Central memory CD8-positive, alpha-beta T cell (primary cell): Measurements from ENCODE around the gene TRIM33.
A peak's percentile ranks its signal among the peaks of the same experiment; 100 is the strongest.
"Not testable (repeated sequence)": the region's sequence is repeated elsewhere in the genome, so short reads cannot be mapped to it uniquely, and the experiment has no call there.

Experiments
- ATAC-seq: fragments of 150-1000 bp; cut with Tn5 transposase; replicated peaks from 2 replicates; pipeline ENCODE4 v1.10.0; 2022; ENCODE audit warnings: mild to moderate bottlenecking, moderate FRiP score, moderate number of reproducible peaks; ENCODE audit not compliant: poor library complexity, severe bottlenecking; ENCODE audit errors: extremely low read depth
- DNase-seq, 2 donors: peaks; one replicate each; pipeline ENCODE4 v3.0.0; 2021; ENCODE audit warnings: low spot score in 2 of 2
- H3K27ac Mint-ChIP-seq: one replicate; pipeline ENCODE4 v1.8.0; 2022; ENCODE audit warnings: low read depth, mild to moderate bottlenecking, moderate library complexity, mixed read lengths
- H3K27me3 Mint-ChIP-seq: one replicate; pipeline ENCODE4 v1.8.0; 2022; ENCODE audit warnings: mixed read lengths
- H3K36me3 Mint-ChIP-seq: one replicate; pipeline ENCODE4 v1.8.0; 2022; ENCODE audit warnings: mild to moderate bottlenecking, moderate library complexity, mixed read lengths; ENCODE audit not compliant: insufficient read depth
- H3K4me1 Mint-ChIP-seq: one replicate; pipeline ENCODE4 v1.8.0; 2022; ENCODE audit warnings: mixed read lengths
- H3K4me3 Mint-ChIP-seq: one replicate; pipeline ENCODE4 v1.8.0; 2022; ENCODE audit warnings: mild to moderate bottlenecking, moderate library complexity, mixed read lengths
- H3K9me3 Mint-ChIP-seq: one replicate; pipeline ENCODE4 v1.8.0; 2022; ENCODE audit warnings: mixed read lengths

The TRIM33 gene

DNA sequence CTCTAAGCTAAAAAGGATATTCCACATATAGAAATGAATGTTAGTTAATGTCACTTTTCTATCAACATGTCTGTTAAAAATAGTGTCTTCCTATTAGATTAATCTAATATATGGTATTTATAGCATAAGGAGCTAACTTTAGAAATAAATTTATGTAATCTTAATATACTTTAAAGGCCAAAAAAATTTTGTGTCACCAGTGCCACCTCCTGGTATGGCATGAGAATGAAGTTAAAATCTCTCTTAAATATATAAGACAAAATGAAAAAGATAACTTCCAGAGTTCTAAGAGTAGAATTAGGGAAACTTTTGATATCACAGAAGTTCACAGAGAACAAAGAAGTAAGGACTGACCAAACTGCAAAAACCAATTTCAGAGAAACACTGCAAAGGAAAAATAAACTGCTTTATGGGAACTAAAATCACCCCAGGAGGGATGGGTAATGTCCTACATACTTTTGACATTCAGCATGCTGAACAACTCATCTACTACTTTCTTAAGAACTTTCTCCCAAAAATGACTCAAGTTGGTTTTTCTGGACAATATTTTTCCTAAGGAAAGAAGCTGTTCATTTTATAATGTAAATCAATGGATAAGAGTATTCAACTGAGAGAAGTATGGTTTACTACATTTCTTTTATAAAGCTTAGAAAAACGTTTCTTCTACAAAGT lies 82.8 kb downstream of the TRIM33 start:
- Mint-ChIP-seq H3K4me1 (no peaks in the 10 kb centered on the region), H3K27me3 (no peaks in the 10 kb centered on the region), H3K27ac (no peak overlapping the region), H3K4me3 (no peak overlapping the region), H3K36me3 (peaks cover 43% of the 10 kb centered on the region), H3K9me3 (no peaks in the 10 kb centered on the region)
- DNase-seq (no peak), ATAC-seq (no peak)

DNA sequence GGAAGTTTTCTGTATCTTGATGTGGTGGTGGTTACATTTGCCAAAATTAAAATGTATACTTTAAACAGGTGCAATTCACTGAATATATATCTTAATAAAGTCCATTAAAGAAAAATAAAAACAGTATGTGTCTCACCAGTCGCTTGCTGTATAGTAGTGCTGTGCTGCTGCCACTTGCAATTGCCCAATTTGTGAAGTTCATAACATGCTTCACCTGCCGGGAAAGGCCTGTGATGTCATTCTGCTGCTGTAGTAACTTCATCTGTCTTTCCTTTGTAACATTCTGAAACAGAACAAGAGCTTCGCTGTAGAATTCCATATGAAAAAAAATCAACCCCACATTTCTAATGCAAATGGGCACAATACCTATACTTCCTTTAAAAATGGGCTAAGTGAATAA lies 83.4 kb downstream of the TRIM33 start:
- Mint-ChIP-seq H3K4me3 (no peak overlapping the region), H3K9me3 (no peaks in the 10 kb centered on the region), H3K4me1 (no peaks in the 10 kb centered on the region), H3K27ac (no peak overlapping the region), H3K27me3 (no peaks in the 10 kb centered on the region), H3K36me3 (peaks cover 42% of the 10 kb centered on the region)
- no peak for DNase-seq
- ATAC-seq = no peak

DNA sequence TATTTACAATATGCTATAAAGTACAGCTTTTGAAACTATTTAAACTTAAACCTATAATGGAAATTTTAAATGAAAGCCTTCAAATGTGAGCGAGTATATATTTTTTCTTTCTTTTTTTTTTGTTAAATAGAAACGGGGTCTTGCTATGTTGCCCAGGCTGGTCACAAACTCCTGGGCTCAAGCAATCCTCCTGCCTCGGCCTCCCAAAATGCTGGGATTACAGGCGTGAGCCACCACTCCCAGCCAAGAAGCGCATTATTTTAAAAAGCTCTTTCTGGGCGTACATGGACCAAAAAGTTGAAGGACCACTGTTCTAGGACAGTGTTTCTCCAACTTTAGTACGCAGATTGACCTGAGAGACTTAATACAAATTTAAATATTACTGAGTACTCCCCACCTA lies 87.5 kb downstream of the TRIM33 start:
- ATAC-seq (no peak), DNase-seq (no peak)
- Mint-ChIP-seq H3K27ac (no peak overlapping the region), H3K9me3 (no peaks in the 10 kb centered on the region), H3K4me3 (no peak overlapping the region), H3K36me3 (peaks cover 65% of the 10 kb centered on the region), H3K4me1 (no peaks in the 10 kb centered on the region), H3K27me3 (no peaks in the 10 kb centered on the region)

DNA sequence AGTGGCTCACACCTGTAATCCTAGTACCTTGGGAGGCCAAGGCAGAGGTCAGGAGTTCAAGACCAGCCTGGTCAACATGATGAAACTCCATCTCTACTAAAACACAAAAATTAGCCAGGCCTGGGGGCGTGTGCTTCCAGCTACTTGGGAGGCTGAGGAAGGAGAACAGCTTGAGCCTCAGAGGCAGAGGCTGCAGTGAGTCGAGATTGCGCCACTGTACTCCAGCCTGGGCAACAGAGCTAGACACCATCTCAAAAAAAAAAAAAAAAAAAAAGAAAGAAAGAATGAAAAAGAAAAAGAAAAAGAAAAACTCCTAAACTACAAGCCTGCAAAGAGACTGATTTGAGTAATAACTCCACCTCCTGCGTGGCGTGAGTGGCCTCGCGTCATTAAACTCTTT lies 92.1 kb downstream of the TRIM33 start:
- ATAC-seq, H3K27me3 Mint-ChIP-seq, H3K9me3 Mint-ChIP-seq, H3K4me3 Mint-ChIP-seq, H3K4me1 Mint-ChIP-seq, DNase-seq: not testable (repeated sequence)
- Mint-ChIP-seq H3K36me3 (peaks cover 38% of the 10 kb centered on the region), H3K27ac (peak overlapping the region; percentile 55)

DNA sequence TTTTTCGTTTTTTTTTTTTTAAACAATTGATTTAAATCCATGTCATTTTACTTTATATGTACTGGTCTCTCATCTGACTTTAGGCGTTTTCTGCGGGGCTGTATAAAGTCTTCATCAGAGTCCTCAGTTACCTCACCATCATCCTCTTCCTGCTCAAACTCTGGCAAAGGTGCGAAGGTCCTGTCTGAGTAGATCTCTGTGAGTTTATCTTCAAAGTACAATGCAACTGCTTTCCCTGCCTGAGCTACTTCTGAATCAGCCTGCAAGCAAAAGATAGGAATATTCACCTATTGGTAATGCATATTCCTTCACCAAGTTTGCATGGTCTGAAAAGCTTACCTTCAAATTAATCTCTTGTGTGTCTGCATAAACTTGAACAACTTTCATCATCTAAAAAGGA lies 113.4 kb downstream of the TRIM33 start:
- no peak for DNase-seq
- H3K27ac Mint-ChIP-seq = no peak overlapping the region
- H3K4me3 Mint-ChIP-seq = no peak overlapping the region
- H3K9me3 Mint-ChIP-seq = no peaks in the 10 kb centered on the region
- H3K36me3 Mint-ChIP-seq = peaks cover 48% of the 10 kb centered on the region
- no peaks in the 10 kb centered on the region for H3K4me1 Mint-ChIP-seq
- no peak for ATAC-seq
- no peaks in the 10 kb centered on the region for H3K27me3 Mint-ChIP-seq

DNA sequence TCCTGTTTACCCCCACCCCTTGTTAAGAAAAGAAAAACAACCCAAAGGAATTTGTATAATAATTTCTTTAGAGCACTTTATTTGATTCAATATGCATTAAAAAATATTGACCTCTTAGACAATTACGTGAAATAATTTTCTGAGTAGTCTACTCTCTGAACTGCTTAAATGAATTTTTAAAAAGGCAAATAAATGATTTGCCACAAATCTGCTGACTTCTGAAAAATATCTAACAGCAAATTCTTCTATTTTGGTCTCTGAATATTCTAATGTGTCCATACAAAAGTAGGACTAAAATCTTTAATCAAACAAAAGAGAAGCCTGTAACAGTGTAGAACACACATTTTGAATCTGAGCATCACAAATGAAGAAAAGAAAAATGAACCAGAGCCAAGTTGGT lies 115.1 kb downstream of the TRIM33 start:
- DNase-seq = no peak
- no peaks in the 10 kb centered on the region for H3K4me1 Mint-ChIP-seq
- no peak for ATAC-seq
- peaks cover 44% of the 10 kb centered on the region for H3K36me3 Mint-ChIP-seq
- H3K9me3 Mint-ChIP-seq = no peaks in the 10 kb centered on the region
- no peaks in the 10 kb centered on the region for H3K27me3 Mint-ChIP-seq
- H3K27ac Mint-ChIP-seq = no peak overlapping the region
- H3K4me3 Mint-ChIP-seq = no peak overlapping the region

DNA sequence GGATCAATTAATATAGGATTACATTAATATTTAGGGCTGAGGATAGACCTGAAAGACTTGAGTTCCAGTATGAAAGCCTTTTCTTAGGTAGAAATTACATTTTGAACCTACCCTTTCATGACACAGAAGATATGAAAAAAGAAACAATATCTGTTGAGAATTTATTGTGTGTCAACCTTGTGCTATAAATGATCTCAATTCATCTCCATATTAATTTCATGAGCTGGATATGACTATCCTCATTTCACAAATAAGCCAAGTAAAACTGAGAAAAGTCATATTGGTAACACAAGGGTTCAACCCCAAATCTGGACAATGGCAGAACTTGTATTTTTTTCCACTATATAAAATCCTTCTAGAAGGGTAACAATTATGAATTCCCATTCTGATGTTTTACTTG lies 120.0 kb downstream of the TRIM33 start:
- Mint-ChIP-seq H3K27me3 (no peaks in the 10 kb centered on the region), H3K36me3 (peaks cover 17% of the 10 kb centered on the region), H3K4me3 (no peak overlapping the region), H3K27ac (no peak overlapping the region), H3K4me1 (no peaks in the 10 kb centered on the region), H3K9me3 (peaks cover 14% of the 10 kb centered on the region)
- ATAC-seq (no peak), DNase-seq (no peak)

DNA sequence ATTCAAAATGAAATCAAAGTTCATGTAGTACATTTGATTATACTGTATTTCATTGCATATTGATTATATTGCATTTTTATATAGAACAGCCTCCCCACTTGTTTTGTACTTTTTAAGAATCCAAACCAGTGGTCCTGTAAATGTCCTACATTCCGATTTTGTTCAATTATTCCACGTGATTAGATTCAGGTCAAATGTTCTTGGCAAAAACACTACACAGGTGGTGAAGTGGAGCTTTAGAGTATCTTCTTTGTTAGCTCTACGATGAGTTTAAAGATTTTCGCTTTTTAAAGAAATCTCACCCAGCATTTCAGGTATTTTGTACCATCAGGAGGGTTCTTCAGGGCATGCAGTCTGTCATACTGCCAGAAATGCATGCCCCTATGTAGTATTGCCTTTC lies 120.6 kb downstream of the TRIM33 start:
- peaks cover 14% of the 10 kb centered on the region for H3K36me3 Mint-ChIP-seq
- DNase-seq = no peak
- H3K4me3 Mint-ChIP-seq = no peak overlapping the region
- H3K27me3 Mint-ChIP-seq = no peaks in the 10 kb centered on the region
- no peak for ATAC-seq
- H3K9me3 Mint-ChIP-seq = peaks cover 19% of the 10 kb centered on the region
- no peaks in the 10 kb centered on the region for H3K4me1 Mint-ChIP-seq
- no peak overlapping the region for H3K27ac Mint-ChIP-seq

DNA sequence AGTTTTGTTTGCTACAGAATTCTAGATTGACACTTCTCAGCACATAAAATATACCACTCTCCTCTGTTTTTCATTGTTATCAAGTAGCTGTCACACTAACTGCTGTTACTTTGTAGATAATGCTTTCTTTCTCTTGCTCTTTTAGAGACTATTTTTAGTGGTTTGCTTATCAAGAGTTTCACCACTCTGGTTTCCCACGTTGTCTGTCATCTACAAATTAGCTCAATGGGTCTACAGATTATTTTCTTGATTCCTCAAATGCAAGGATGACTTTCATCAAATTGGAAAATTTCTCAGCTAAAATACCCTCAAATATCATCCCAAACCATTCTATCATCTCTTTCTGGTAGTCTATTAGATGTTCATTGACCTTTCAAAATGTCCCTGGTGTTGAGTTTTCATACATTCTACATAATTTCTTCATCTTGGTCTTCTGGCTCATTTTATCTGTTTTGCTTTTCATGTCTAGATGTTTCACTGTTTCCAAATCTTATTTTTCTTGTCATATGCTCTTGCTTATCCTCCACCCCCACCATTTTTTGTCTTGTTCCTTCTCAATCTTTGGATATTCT lies 122.5 kb downstream of the TRIM33 start:
- Mint-ChIP-seq H3K9me3 (peaks cover 28% of the 10 kb centered on the region), H3K4me3 (no peak overlapping the region), H3K27me3 (no peaks in the 10 kb centered on the region), H3K4me1 (no peaks in the 10 kb centered on the region), H3K27ac (peak overlapping the region; percentile 4), H3K36me3 (peaks cover 4% of the 10 kb centered on the region)
- DNase-seq (no peak), ATAC-seq (no peak)

DNA sequence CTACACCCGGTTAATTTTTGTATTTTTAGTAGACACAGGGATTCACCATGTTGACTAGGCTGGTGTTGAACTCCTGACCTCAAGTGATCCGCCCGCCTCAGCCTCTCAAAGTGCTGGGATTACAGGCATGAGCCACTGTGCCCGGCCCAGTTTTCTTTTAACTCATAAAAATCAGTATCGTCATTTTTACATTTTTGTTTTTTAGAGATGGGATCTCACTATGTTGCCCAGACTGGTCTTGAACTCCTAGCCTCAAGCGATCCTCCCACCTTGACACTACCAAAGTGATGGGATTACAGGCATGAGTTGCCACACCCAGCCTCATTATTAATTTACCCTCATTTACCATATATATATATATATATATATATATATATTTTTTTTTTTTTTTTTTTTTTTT lies 123.4 kb downstream of the TRIM33 start:
- H3K4me1 Mint-ChIP-seq = not testable (repeated sequence)

DNA sequence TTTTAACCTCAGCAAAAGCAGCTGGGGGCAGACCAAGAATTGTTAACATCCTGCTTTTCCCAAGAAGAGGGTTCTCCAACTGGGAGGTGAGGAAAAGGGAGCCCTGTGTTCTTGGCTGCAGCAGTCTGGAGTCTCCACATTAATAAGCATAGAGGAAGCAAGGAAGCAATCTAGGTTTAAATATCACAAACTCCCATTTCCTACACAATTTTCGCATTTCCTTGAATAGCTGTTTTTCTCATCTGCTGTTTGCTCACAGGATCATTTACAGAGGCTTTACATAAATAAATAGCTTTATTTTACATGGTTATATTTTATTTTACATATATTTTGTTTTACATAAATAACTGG lies 124.0 kb downstream of the TRIM33 start:
- no peaks in the 10 kb centered on the region for H3K4me1 Mint-ChIP-seq
- peaks cover 2% of the 10 kb centered on the region for H3K36me3 Mint-ChIP-seq
- H3K4me3 Mint-ChIP-seq = no peak overlapping the region
- no peaks in the 10 kb centered on the region for H3K27me3 Mint-ChIP-seq
- ATAC-seq (no peak), DNase-seq (no peak)
- H3K27ac Mint-ChIP-seq = no peak overlapping the region
- peaks cover 28% of the 10 kb centered on the region for H3K9me3 Mint-ChIP-seq

More for the DNA sequence above, 123.4 kb downstream of the TRIM33 start:
- H3K27ac Mint-ChIP-seq, ATAC-seq, DNase-seq, H3K27me3 Mint-ChIP-seq, H3K4me3 Mint-ChIP-seq, H3K36me3 Mint-ChIP-seq: not testable (repeated sequence)
- H3K9me3 Mint-ChIP-seq = peaks cover 28% of the 10 kb centered on the region

DNA sequence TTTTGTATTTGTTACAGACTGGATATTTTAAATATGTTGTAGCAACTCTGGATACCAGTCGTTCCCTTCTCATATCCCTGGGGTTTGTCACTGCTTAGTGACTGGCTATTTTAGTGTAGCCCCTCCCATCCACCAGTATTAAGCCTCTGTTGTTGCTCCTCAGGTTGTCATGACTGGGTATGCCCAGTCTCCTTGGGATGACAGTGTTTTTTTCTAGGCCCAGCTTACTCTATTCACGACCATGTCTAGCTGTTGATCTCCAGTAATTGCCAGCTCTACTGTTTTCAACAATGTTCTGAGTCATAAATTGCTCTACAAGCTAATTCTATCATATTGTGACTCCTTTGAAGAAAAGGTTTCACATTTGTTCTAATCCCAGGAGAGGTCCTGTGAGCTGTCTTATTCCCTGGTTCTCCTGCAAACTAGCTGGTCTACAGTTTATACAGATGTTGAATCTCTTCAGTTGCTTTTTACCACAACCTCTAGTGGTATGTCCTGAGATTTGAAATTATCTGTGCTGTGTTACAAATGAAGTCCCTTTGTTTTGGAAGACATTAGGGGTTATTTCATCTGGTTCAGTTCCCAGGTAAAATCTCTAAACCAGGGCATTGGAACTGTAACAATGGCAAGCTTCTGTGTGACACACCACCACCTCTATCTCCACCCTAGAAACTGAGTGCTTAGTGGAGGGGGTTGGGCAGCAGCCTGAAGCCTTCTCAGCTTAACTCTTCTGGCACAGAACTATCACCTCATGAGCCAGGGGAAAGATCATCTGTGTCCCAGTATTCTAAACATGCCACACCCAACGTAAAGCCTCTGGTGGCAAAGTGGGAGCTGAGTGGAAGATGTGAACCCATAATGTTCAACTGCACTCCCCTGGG lies 124.6 kb downstream of the TRIM33 start:
- H3K27me3 Mint-ChIP-seq = no peaks in the 10 kb centered on the region
- DNase-seq (no peak), ATAC-seq (no peak)
- no peaks in the 10 kb centered on the region for H3K36me3 Mint-ChIP-seq
- no peak overlapping the region for H3K27ac Mint-ChIP-seq
- H3K9me3 Mint-ChIP-seq = peaks cover 28% of the 10 kb centered on the region
- H3K4me1 Mint-ChIP-seq = no peaks in the 10 kb centered on the region
- H3K4me3 Mint-ChIP-seq = no peak overlapping the region

DNA sequence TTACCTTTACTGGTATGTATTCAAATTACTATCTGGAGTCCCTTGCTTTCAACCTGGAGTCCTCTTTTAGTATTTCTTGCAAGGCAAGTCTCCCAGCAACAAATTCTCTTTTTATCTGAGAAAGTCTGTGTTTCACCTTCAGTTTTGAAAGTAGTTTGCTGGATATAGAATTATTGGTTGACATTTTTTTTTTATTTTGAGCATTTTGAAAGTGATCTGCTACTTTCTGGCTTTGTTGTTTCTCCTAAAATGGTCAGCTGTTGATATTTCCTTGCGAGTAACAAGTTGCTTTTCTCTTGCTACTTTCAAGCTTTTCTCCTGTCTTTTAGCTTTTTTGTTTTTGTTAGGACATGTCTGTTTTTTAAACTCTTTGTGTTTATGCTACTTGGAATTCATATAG lies 126.1 kb downstream of the TRIM33 start:
- Mint-ChIP-seq H3K9me3 (peaks cover 33% of the 10 kb centered on the region), H3K27ac (no peak overlapping the region), H3K36me3 (no peaks in the 10 kb centered on the region), H3K4me1 (no peaks in the 10 kb centered on the region), H3K4me3 (no peak overlapping the region), H3K27me3 (no peaks in the 10 kb centered on the region)
- DNase-seq (no peak), ATAC-seq (no peak)
